Activated effector memory CD4-positive, alpha-beta T cell treated with Interleukin-2 at 50 U/mL for 16 hours (primary cell): ENCODE data around the gene MAPK10.

Experiments
- DNase-seq: peaks from one replicate; pipeline ENCODE4 v3.0.0-alpha.2; 2020

MAPK10 gene

GRCh38 chr4:86359944-86360478 is at the start of gene MAPK10:
Gene MAPK10 (minus strand): TSS chr4:86360053.
- no peak for DNase-seq

- no peak for DNase-seq
These were observed 43.7 kb upstream of the MAPK10 start for GRCh38 chr4:86403575-86403974.

GRCh38 chr4:86401826-86402225 is 42.0 kb upstream of the MAPK10 start:
- DNase-seq: no peak

GRCh38 chr4:86400216-86400615 is 40.4 kb upstream of the MAPK10 start:
- no peak for DNase-seq

GRCh38 chr4:86398187-86398586 is 38.3 kb upstream of the MAPK10 start:
- DNase-seq: no peak

DNA sequence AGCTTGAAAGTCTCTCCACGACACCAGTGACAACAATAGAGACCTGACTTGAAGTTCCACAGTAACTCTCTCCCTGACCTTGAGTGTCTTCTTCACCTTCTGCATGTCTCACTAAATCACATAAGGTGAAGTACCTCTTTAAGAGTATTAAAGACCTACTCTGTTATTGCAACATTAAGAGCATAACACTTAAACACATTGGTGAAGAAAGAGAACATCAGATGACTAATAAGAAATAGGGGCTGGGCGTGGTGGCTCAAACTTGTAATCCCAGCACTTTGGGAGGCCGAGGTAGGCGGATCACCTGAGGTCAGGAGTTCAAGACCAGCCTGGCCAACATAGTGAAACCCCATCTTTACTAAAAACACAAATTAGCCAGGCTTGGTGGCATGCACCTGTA is 33.9 kb upstream of the MAPK10 start:
- DNase-seq: no peak

GRCh38 chr4:86389664-86390063 is 29.8 kb upstream of the MAPK10 start:
- no peak for DNase-seq

DNA sequence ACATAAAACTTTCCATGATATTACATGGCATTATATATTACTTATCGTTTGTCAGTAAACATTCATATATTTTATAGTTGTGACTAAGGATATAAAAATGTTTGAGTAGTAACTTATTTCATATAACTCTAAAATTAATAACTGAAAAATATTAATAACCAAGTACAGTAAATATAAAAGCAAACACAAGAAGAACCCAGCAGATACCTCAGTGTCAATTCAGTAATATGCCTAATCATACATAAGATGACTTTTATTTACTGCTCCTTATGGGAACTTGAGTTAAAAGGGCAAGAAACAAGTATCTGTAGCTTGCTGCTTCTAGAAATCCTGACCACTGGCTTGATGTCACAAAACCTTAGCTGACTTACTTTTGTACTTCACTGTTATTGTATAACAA is 28.4 kb upstream of the MAPK10 start:
- DNase-seq: no peak

GRCh38 chr4:86386817-86387415 is 27.1 kb upstream of the MAPK10 start:
- DNase-seq: no peak

DNA sequence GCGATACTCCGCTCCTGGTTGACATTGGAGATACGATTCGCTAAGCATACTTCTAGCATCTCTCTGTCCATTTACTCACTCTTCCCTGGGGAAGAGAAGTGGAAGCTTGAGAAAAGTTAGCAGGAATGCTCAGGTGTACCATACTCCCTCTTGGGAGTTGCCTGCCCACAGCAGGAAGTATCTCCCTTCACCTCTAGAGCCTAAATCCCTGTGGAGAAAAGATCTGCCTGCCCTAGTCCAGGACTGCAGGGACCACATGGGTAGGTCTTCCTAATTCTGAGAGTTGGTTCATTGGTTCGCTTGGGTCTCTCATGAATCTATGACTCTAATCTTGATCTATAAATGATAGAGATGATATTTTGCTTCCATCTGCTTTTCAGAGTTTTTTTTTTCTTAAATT is 26.3 kb upstream of the MAPK10 start:
- DNase-seq: no peak

DNA sequence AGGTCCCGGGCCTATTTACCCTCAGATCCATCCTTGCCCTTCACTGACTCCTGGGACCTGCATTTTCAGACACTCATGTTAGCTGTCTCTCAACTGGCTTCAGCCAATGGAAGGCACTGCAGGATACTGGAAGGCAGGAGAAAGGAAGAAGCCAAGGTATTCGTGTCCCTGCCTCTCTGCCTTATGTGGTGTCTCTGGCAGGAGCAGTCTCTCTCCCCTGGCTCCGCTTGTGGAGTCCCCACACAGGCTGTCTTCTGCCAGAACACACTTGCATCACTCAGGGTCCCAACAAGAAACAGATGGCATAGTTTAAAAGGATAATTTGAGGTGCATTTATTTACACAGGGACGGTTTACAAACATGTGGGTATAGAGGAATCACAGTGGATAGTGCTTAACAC is 21.6 kb upstream of the MAPK10 start:
- DNase-seq: no peak

- no peak for DNase-seq
These were observed 20.4 kb upstream of the MAPK10 start for GRCh38 chr4:86380181-86380724.

- DNase-seq: no peak
These were observed 17.0 kb upstream of the MAPK10 start for GRCh38 chr4:86376850-86377249.

DNA sequence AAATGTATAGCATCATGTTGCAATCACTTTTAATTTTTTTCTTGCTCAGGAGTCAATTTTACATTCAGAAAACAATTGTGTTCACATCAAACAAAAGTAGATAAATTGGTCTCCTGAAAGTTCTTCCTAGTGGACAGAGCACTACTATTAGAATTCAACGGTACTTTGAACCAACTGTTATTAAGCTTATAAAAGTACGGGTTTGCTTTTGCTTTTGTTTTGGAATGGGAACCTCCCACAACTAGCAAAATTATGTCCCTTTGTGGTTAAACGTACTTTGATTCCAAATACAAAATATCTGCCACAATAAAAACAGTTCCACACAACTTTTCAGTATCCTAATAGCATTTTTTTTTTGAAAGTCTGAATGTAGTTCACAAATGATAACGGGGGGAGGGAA is 8.6 kb upstream of the MAPK10 start:
- DNase-seq: no peak

GRCh38 chr4:86367577-86367976 is 7.7 kb upstream of the MAPK10 start:
- no peak for DNase-seq

DNA sequence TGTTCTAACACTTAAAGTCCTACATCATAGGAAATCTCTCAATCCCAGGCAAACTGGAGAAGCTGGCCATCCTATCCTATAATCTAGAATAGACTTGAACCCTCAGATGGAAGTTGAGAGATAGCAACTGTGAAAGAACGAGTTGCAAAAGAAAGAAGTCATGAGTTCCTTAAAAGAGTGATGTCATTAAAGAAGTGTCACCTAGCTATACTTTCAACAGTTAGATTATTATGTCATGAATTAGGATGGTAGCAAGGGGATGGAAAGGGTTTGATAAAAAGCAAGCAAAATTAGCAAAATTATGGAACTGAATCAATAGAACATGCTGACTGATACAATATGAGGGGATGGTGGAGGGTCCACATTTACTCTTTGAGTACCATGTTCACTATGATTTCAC is 7.1 kb upstream of the MAPK10 start:
- DNase-seq: no peak

- no peak for DNase-seq
These were observed 2.7 kb upstream of the MAPK10 start for GRCh38 chr4:86362510-86362909.

DNA sequence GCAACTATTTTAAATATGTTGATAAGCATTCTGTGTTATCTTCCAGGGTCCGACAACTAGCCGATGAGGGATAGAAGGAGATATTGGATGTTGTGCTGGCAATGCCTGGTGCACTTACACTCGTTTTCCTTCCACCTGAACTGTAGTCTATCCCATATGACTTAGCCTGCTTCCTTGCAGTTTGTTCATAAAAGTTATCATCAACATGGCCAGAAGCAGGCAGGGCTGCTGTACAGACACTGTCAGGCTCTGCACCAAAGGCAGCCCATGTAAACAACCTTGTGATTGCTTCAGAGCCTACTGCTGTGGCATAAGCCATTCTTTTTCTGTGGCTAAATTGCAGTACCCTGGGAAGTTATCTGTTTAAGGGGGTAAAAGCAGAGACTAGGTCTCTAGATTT is 1.6 kb downstream of the MAPK10 start:
- no peak for DNase-seq

- no peak for DNase-seq
These were observed 2.2 kb downstream of the MAPK10 start for GRCh38 chr4:86357608-86358007.

GRCh38 chr4:86356425-86357210 is 3.2 kb downstream of the MAPK10 start:
- no peak for DNase-seq

DNA sequence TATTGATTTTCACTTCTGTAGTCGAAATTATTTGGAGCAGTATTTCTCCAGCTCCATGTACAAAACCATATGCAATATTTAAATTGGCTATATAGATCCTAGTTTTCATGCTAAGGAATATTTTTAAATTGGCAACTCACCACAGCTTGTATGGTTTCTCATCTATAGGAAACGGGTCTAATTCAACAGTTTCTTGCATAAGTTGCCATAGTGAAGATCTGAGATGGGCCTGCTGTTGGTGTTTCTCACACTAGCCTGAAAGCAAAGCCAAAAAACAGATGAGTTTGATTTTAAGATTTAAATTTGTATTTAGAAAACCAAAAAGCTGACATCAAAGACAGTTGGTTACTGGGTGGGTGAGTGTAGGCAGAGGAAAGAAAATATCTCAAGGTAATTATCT is 5.5 kb downstream of the MAPK10 start:
- DNase-seq: no peak

GRCh38 chr4:86346320-86346719 is 13.5 kb downstream of the MAPK10 start:
- DNase-seq: no peak

- DNase-seq: no peak
These were observed 15.7 kb downstream of the MAPK10 start for GRCh38 chr4:86344127-86344526.

DNA sequence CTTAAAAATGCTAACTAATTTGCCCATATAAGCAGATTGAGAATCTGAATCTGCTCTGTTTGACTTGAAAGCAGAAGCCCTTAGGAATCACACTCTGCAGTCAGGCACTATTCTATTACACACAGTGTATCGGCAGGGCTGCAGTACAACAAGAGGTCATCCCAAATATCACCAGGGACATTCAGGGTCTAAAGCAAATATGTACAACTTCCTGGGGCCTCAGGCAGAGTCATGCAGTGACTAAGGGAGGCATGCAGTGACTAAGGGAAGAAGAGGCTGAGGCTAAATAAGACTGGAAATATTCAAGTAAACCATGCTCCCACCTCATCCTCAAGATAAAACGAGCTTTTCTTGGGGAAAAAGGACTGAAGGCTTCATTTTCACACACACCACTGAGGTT is 20.9 kb downstream of the MAPK10 start:
- DNase-seq: no peak
